HepG2 (cell line): ENCODE data around the gene SBK2. TPM values are rescaled to one million over a fixed set of nuclear protein-coding genes. Genes with fewer than 3 reads are reported as not detected.

Experiments
- ARID5B ChIP-seq: IDR thresholded peaks from 2 replicates; pipeline ENCODE4 v1.4.0; 2020; ENCODE audit warnings: mild to moderate bottlenecking, missing genetic modification reagents
- ELK4 ChIP-seq: sonication (generic); formaldehyde crosslinking; IDR thresholded peaks from 2 replicates; pipeline ENCODE4 v1.9.0; 2021; ENCODE audit warnings: missing genetic modification reagents, borderline replicate concordance
- HNRNPLL ChIP-seq: fragments of 200-400 bp; formaldehyde crosslinking; IDR thresholded peaks from 2 replicates; pipeline ENCODE4 v1.6.1; 2017; ENCODE audit warnings: mild to moderate bottlenecking, low read depth, low read length; ENCODE audit not compliant: poor library complexity, severe bottlenecking
- KIAA2018 ChIP-seq: sonication (generic); formaldehyde crosslinking; IDR thresholded peaks from 2 replicates; pipeline ENCODE4 v1.5.0; 2020; ENCODE audit warnings: mild to moderate bottlenecking, missing genetic modification reagents, borderline replicate concordance
- MAX ChIP-seq: IDR thresholded peaks from 2 replicates; pipeline ENCODE4 v1.6.1; 2012; ENCODE audit warnings: inconsistent platforms
- TBX2 ChIP-seq: sonication (generic); formaldehyde crosslinking; IDR thresholded peaks from 2 replicates; pipeline ENCODE4 v1.5.0; 2020; ENCODE audit warnings: missing genetic modification reagents, mild to moderate bottlenecking, borderline replicate concordance
- XRCC5 ChIP-seq: fragments of 200-400 bp; formaldehyde crosslinking; optimal IDR thresholded peaks from 2 replicates; pipeline ENCODE3; 2017; ENCODE audit warnings: mild to moderate bottlenecking, low read length
- ZNF235 ChIP-seq: sonication (generic); formaldehyde crosslinking; IDR thresholded peaks from 2 replicates; pipeline ENCODE4 v1.8.1; 2023; ENCODE audit warnings: mild to moderate bottlenecking, missing genetic modification reagents, borderline replicate concordance
- ZNF329 ChIP-seq: sonication (generic); formaldehyde crosslinking; IDR thresholded peaks from 2 replicates; pipeline ENCODE4 v1.9.0; 2021; ENCODE audit warnings: low read depth, mild to moderate bottlenecking, missing genetic modification reagents
- ZNF362 ChIP-seq: sonication (generic); formaldehyde crosslinking; IDR thresholded peaks from 2 replicates; pipeline ENCODE4 v1.4.0; 2020; ENCODE audit warnings: missing genetic modification reagents, mild to moderate bottlenecking, borderline replicate concordance
- ZNF431 ChIP-seq: sonication (generic); formaldehyde crosslinking; IDR thresholded peaks from 2 replicates; pipeline ENCODE4 v1.9.0; 2022; ENCODE audit warnings: missing genetic modification reagents, low read depth, mild to moderate bottlenecking, borderline replicate concordance
- polyA plus RNA-seq, 8 experiments: library from polyadenylated mRNA; depleted of rRNA in 3 of 8; stranded (reverse) in 7 of 8; unstranded in 1 of 8; fragments of >200 nt; fragmentation: Illumina TruSeq in 4 of 8; extraction: Trizol in 4 of 8; gene quantifications; 2 replicates each; pipeline versions ENCODE4 v1.2.1 to v1.2.3, GENCODE V29; 2011 to 2016; ENCODE audit warnings: low read depth in 4 of 8, missing spikeins in 1 of 8, mixed read lengths in 1 of 8; ENCODE audit not compliant: insufficient read depth in 1 of 8
- total RNA-seq, 5 experiments: library from RNA; depleted of rRNA; stranded (reverse); fragments of >200 nt; fragmentation: Illumina TruSeq; extraction: Trizol; gene quantifications; 2 replicates each; pipeline ENCODE4 v1.2.3, GENCODE V29; 2016; ENCODE audit warnings: low read depth in 1 of 5

SBK2 gene
- total and polyA plus RNA-seq, 2 of the 13 experiments (the other 11 are each of a cell fraction or from before 2014, with no cell fraction given) = 0.24 TPM; not detected in 1

- TF ChIP-seq KIAA2018 (CRISPR knock-in tag) = no peak
- no peak for TF ChIP-seq ZNF235 (CRISPR knock-in tag)
- peak; percentile 31; the same call in 1 of the 2 replicates for TF ChIP-seq TBX2
- TF ChIP-seq HNRNPLL = peak; percentile 24
- peak; percentile 27; the same call in 1 of the 2 replicates for TF ChIP-seq ARID5B (CRISPR knock-in tag)
- TF ChIP-seq MAX = peak; percentile 80
- no peak for TF ChIP-seq ELK4 (CRISPR knock-in tag)
- TF ChIP-seq ZNF431 (CRISPR knock-in tag) = 0 out of 2 replicates have a peak, but pooled peaks have one; percentile 55
- TF ChIP-seq XRCC5 = no peak
- TF ChIP-seq ZNF362 (CRISPR knock-in tag) = no peak
- no peak for TF ChIP-seq ZNF329 (CRISPR knock-in tag)
Measured at GRCh38 chr19:55526216-55527196, 10.4 kb downstream of the SBK2 start (continued).
